GM12864 (cell line): ENCODE data around the gene B3GNT9.

Experiments used
- DNase-seq: peaks from one replicate; pipeline ENCODE4 v3.0.0-alpha.2; 2011; ENCODE audit warnings: low read depth
- H3K4me3 ChIP-seq: 2 replicates; pipeline ENCODE4 v1.5.1; 2011; ENCODE audit warnings: mild to moderate bottlenecking, low read depth, low read length, control low read depth
- CTCF ChIP-seq: IDR thresholded peaks from 2 replicates; pipeline ENCODE4 v1.5.1; 2011; ENCODE audit warnings: low read depth, mild to moderate bottlenecking, moderate library complexity, low read length, control low read depth, inconsistent platforms; ENCODE audit errors: missing control alignments

Gene B3GNT9

GRCh38 chr16:67151431-67152097 is 766 bp upstream of the B3GNT9 start:
- TF ChIP-seq CTCF, result no peak
- H3K4me3 ChIP-seq, result no peak overlapping the region
- DNase-seq, result no peak

- TF ChIP-seq CTCF, result peak; percentile 4
- no peak for DNase-seq
- H3K4me3 ChIP-seq, result peak overlapping the region; percentile 71
Measured at GRCh38 chr16:67150047-67150832, 558 bp downstream of the B3GNT9 start.

GRCh38 chr16:67149276-67150046 is 1.3 kb downstream of the B3GNT9 start:
- no peak for DNase-seq
- no peak overlapping the region for H3K4me3 ChIP-seq
- no peak for TF ChIP-seq CTCF

GRCh38 chr16:67148656-67149275 is 2.0 kb downstream of the B3GNT9 start:
- no peak for DNase-seq
- no peak overlapping the region for H3K4me3 ChIP-seq

GRCh38 chr16:67148221-67148620 is 2.6 kb downstream of the B3GNT9 start:
- TF ChIP-seq CTCF, result no peak
- no peak for DNase-seq
- H3K4me3 ChIP-seq, result no peak overlapping the region

More at GRCh38 chr16:67148656-67149275, 2.0 kb downstream of the B3GNT9 start:
- TF ChIP-seq CTCF, result no peak

- DNase-seq, result no peak
- no peak for TF ChIP-seq CTCF
- H3K4me3 ChIP-seq, result no peak overlapping the region
Measured at GRCh38 chr16:67147437-67148140, 3.2 kb downstream of the B3GNT9 start.
